Measurements from ENCODE around the gene SPRTN.

SPRTN gene

GRCh38 chr1:231381729-231382128, 43.6 kb downstream of the SPRTN start:
- H3K4me3 ChIP-seq (ENCODE audit: low read depth, low read length) = no peak overlapping the region
- no peak for DNase-seq (ENCODE audit: low read depth)
- TF ChIP-seq CTCF (IDR thresholded peaks at IDR 0.05; ENCODE audit: low read depth, low read length, missing control alignments) = no peak
- in situ Hi-C loops (cut with HindIII; ENCODE audit: low sequenced_read_pairs) = no loop called here

GRCh38 chr1:231382426-231382825, 44.3 kb downstream of the SPRTN start:
- no peak for DNase-seq (ENCODE audit: low read depth)
- no peak overlapping the region for H3K4me3 ChIP-seq (ENCODE audit: low read depth, low read length)
- no peak for TF ChIP-seq CTCF (IDR thresholded peaks at IDR 0.05; ENCODE audit: low read depth, low read length, missing control alignments)
- in situ Hi-C loops (cut with HindIII; ENCODE audit: low sequenced_read_pairs) = no loop called here

DNA sequence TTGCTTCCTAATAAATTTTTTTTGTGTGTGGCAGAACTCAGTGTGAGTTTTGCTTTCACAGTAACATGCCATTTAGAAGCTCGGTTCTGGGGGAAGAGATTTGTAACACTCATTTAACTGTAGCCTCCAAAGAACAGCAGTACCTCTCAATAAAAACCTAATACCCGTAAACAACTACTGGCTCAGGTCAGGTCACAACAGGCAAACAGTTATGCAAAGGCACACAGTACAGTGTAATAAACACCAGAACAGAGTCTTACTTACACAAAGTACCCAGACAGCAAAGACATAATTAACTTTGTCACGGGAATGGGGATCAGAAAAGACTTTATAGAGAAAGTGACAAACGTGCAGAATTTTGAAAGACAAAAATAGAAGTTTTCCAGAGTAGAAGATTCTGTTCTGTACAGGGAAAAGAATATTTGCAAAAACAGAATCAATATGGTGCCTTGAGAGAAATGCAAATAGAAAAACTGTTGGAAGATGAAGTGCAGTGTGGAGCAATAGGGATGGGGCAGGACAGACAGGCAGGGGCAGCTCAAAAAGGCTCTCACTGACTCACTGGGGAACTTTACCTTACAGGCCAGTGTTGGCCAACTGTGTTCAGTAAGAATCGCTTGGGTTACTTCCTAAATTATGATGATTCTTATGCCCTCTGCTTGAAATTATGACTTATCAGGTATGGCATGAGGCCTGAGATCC, 45.2 kb downstream of the SPRTN start:
- in situ Hi-C loops (cut with HindIII; ENCODE audit: low sequenced_read_pairs) = no loop called here
- H3K4me3 ChIP-seq (ENCODE audit: low read depth, low read length) = no peak overlapping the region
- DNase-seq (ENCODE audit: low read depth) = no peak
- no peak for TF ChIP-seq CTCF (IDR thresholded peaks at IDR 0.05; ENCODE audit: low read depth, low read length, missing control alignments)

GRCh38 chr1:231384696-231385415, 46.8 kb downstream of the SPRTN start:
- no peak for DNase-seq (ENCODE audit: low read depth)
- TF ChIP-seq CTCF (IDR thresholded peaks at IDR 0.05; ENCODE audit: low read depth, low read length, missing control alignments) = no peak
- in situ Hi-C loops (cut with HindIII; ENCODE audit: low sequenced_read_pairs) = no loop called here
- H3K4me3 ChIP-seq (ENCODE audit: low read depth, low read length) = no peak overlapping the region

DNA sequence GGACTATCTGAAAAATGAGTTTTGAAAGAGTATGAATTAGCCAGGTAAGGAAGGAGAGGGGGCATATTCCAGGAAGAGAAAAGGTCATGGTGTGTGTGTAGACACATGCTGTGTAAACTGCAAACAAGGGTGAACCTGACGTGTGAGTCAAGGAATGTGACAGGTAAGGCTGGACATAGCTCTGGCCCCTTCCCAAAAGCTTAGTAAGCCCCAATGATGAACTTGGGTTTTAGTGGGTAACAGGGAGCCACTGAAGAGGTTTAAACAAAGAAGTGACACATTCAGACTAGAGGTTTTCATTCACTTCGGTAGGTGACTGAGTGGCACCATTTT, 47.3 kb downstream of the SPRTN start:
- in situ Hi-C loops (cut with HindIII; ENCODE audit: low sequenced_read_pairs) = no loop called here
- H3K4me3 ChIP-seq (ENCODE audit: low read depth, low read length) = no peak overlapping the region
- no peak for DNase-seq (ENCODE audit: low read depth)

DNA sequence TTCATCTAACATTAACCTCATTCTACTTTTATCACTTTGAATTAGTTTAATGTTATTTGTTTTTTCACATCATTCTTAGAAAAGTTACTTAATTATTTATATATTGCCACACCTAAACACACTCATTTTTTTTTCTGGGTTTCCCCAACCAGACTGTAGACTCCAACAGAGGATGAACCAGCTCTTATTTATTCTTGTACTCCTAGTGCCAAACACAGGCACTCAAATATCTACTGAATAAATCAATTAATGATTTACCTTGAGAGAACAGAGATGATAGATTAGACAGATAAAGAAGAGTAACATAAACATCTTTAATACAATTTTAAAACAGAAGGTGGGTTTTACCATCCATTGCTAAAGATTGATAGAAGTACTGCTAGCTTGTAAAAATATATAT, 48.4 kb downstream of the SPRTN start:
- H3K4me3 ChIP-seq (ENCODE audit: low read depth, low read length) = no peak overlapping the region
- in situ Hi-C loops (cut with HindIII; ENCODE audit: low sequenced_read_pairs) = no loop called here
- no peak for TF ChIP-seq CTCF (IDR thresholded peaks at IDR 0.05; ENCODE audit: low read depth, low read length, missing control alignments)
- DNase-seq (ENCODE audit: low read depth) = no peak

More for the DNA sequence above, 47.3 kb downstream of the SPRTN start:
- no peak for TF ChIP-seq CTCF (IDR thresholded peaks at IDR 0.05; ENCODE audit: low read depth, low read length, missing control alignments)

Data from astrocyte of the cerebellum (primary cell).